ENCODE measurements around the gene TMEM164. TPM values are rescaled to one million over a fixed set of nuclear protein-coding genes. Genes with fewer than 3 reads are reported as not detected.

Gene TMEM164
- total RNA-seq, 6 experiments from 2014 or later: 8.5 to 12.5 (median 9.6) TPM

GRCh38 chrX:109987884-109988283, 15.0 kb upstream of the TMEM164 start:
- DNase-seq: no peak
- Mint-ChIP-seq H3K9me3 (no peaks in the 10 kb centered on the region), H3K4me1 (ENCODE audit: low read depth) (no peaks in the 10 kb centered on the region), H3K27ac (no peak overlapping the region), H3K36me3 (ENCODE audit: low read depth) (no peaks in the 10 kb centered on the region), H3K4me3 (no peak overlapping the region), H3K27me3 (ENCODE audit: insufficient read depth) (peaks cover 6% of the 10 kb centered on the region; the same call in 1 of the 2 replicates)
- no peak for TF ChIP-seq CTCF (IDR thresholded peaks at IDR 0.05)

DNA sequence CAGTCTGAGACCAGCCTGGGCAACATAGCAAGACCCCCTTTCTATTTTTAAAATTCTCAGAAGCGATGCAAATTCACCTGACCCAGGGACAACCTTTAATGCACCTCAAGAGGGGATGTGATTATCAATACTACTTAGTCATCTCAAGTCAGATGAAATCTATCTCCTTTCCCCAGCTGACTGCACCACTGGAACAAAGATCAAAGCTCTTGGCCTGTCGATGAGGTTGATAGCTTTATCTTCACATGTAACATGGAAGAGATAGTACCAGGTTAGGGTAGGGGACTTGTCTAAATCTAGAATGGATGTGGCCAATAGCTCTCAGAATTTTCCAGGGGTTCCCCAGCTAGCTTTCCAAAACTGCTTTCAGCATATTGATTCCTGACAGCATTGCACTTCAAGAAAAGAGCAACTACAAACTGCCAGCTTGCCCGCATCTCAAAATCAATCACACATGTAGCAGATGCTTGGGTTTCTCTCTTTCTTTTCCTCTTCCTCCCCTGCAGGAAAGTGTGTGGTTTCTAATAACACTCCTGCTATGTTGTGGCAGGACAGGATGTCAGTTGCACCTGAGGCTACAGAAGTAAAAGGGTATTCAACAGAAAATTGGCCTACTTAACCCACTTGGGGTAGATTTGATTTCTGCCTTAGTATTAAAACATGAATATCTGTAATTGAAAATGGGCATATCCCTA, 12.2 kb upstream of the TMEM164 start:
- DNase-seq: no peak
- H3K9me3 Mint-ChIP-seq: no peaks in the 10 kb centered on the region
- no peaks in the 10 kb centered on the region for H3K4me1 Mint-ChIP-seq (ENCODE audit: low read depth)
- H3K27me3 Mint-ChIP-seq (ENCODE audit: insufficient read depth): peaks cover 6% of the 10 kb centered on the region; the same call in 1 of the 2 replicates
- no peak overlapping the region for H3K4me3 Mint-ChIP-seq
- no peaks in the 10 kb centered on the region for H3K36me3 Mint-ChIP-seq (ENCODE audit: low read depth)
- no peak overlapping the region for H3K27ac Mint-ChIP-seq
- TF ChIP-seq CTCF (IDR thresholded peaks at IDR 0.05): no peak

GRCh38 chrX:109992203-109992602, 10.7 kb upstream of the TMEM164 start:
- H3K27ac Mint-ChIP-seq: no peak overlapping the region
- TF ChIP-seq CTCF (IDR thresholded peaks at IDR 0.05): no peak
- H3K4me3 Mint-ChIP-seq: no peak overlapping the region
- H3K27me3 Mint-ChIP-seq (ENCODE audit: insufficient read depth): peaks cover 4% of the 10 kb centered on the region; the same call in 1 of the 2 replicates
- DNase-seq: no peak
- H3K4me1 Mint-ChIP-seq (ENCODE audit: low read depth): no peaks in the 10 kb centered on the region
- H3K36me3 Mint-ChIP-seq (ENCODE audit: low read depth): no peaks in the 10 kb centered on the region
- no peaks in the 10 kb centered on the region for H3K9me3 Mint-ChIP-seq

GRCh38 chrX:109995155-109995554, 7.8 kb upstream of the TMEM164 start:
- Mint-ChIP-seq H3K27ac (no peak overlapping the region), H3K9me3 (no peaks in the 10 kb centered on the region), H3K36me3 (ENCODE audit: low read depth) (no peaks in the 10 kb centered on the region), H3K27me3 (ENCODE audit: insufficient read depth) (no peaks in the 10 kb centered on the region; the same call in 1 of the 2 replicates), H3K4me3 (no peak overlapping the region), H3K4me1 (ENCODE audit: low read depth) (no peaks in the 10 kb centered on the region)
- no peak for DNase-seq
- TF ChIP-seq CTCF (IDR thresholded peaks at IDR 0.05): no peak

DNA sequence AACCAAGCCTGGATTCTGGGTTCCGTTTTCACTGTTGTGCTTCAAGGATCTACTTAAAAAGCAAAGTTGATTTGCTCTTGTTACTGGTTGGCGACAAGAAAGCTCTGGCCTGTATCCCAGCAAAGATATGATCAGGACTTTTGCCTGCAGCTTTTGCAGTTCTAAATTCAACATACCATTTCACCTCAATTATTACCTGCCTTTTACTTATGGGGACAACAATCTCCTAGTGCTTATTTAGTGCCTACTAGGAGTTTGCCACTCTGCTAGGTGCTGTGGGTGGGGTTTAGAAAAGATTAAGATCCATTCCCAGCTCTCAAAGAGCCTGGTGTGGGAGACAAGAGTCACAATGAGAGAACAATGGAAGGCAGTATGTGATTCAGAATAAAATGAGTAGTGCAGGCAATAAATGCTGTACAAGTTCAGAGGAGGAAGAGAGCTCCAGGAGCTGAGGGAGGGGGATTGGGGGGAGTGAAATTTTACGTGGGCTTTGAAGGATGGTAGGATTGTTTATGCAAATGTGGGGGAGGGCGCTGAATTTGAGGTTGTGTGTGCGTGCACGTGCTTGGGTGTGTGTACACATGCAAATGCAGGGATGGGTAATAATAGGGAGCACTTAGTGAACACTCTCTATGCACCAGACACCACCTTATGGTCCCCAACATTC, 5.0 kb upstream of the TMEM164 start:
- H3K4me1 Mint-ChIP-seq (ENCODE audit: low read depth): no peaks in the 10 kb centered on the region
- no peak for DNase-seq
- H3K9me3 Mint-ChIP-seq: no peaks in the 10 kb centered on the region
- no peak for TF ChIP-seq CTCF (IDR thresholded peaks at IDR 0.05)
- no peak overlapping the region for H3K27ac Mint-ChIP-seq
- no peaks in the 10 kb centered on the region for H3K27me3 Mint-ChIP-seq (ENCODE audit: insufficient read depth)
- H3K4me3 Mint-ChIP-seq: no peak overlapping the region
- no peaks in the 10 kb centered on the region for H3K36me3 Mint-ChIP-seq (ENCODE audit: low read depth)

Data from HFFc6 (cell line).